ENCODE measurements around the gene CLTCL1. TPM values are rescaled to one million over a fixed set of nuclear protein-coding genes. Genes with fewer than 3 reads are reported as not detected.

CLTCL1 gene
- total and polyA plus RNA-seq, 9 of the 15 experiments (the other 6 are each of a cell fraction or from before 2014, with no cell fraction given) = 1.1 to 11.7 (median 5.0) TPM

- Histone ChIP-seq H3K27ac (ENCODE audit: extremely low read depth, low read depth, low read length) (no peak overlapping the region), H2AFZ (ENCODE audit: low read depth, low read length) (peak overlapping the region; percentile 51), H3K79me2 (ENCODE audit: control insufficient read depth, insufficient read depth, low read length) (no peaks in the 10 kb centered on the region), H3K27me3 (ENCODE audit: control insufficient read depth in 2 of 2, insufficient read depth in 2 of 2, low read length in 2 of 2) (peaks cover 59 to 75% of the 10 kb centered on the region in 2 experiments), H3K4me2 (ENCODE audit: insufficient read depth, low read length) (peak overlapping the region; percentile 83), H3K9ac (ENCODE audit: insufficient read depth in 1 of 2, low read depth in 2 of 2, low read length in 2 of 2) (peak overlapping the region; percentile 18 to 68; a peak in 2 of 4 replicates), H4K20me1 (replicated peaks; ENCODE audit: control insufficient read depth, insufficient read depth, low read length) (no peaks in the 10 kb centered on the region), H3K4me3 (peak overlapping the region; percentile 19), H3K4me1 (replicated peaks in 1 of 2; ENCODE audit: control insufficient read depth in 2 of 2, insufficient read depth in 2 of 2, low read length in 2 of 2) (peaks cover 14 to 15% of the 10 kb centered on the region in 2 experiments), H3K36me3 (ENCODE audit: control insufficient read depth, insufficient read depth, low read length) (no peaks in the 10 kb centered on the region), H3K9me3 (replicated peaks; ENCODE audit: control insufficient read depth, insufficient read depth, low read depth, low read length) (no peaks in the 10 kb centered on the region), H3K9me1 (ENCODE audit: control insufficient read depth, insufficient read depth, low read length) (peaks cover 3% of the 10 kb centered on the region)
- no TSS peak for BruUV-seq (replicated peaks)
- intact Hi-C loops (cut with micrococcal nuclease) (no loop called here), in situ Hi-C loops (cut with MboI) (no loop called here)
- ATAC-seq (peak; percentile 50), FAIRE-seq (peak; percentile 23), DNase-seq (ENCODE audit: extremely low read depth in 1 of 4, low spot score in 3 of 4) (peak; percentile 79 to 99 (median 93))
- ChIA-PET CTCF (ENCODE audit: low intra/inter-chr PET ratio) (no interaction called here), POLR2A (interaction anchor here (0.5 to 11.1 kb wide), 15 partner anchors 9 to 1410 kb away, joined by 3 to 123 read pairs (median 4); no protein-coding TSS in a partner anchor)
- 12% methylated on average over 18 of the region's 18 CpGs for WGBS (ENCODE audit: insufficient coverage, low coverage, missing lambda C conversion rate)
- TF ChIP-seq FOXM1 (IDR thresholded peaks at IDR 0.05; ENCODE audit: low read depth) = no peak
- TF ChIP-seq FOXM1 (CRISPR knock-in tag; IDR thresholded peaks at IDR 0.05; ENCODE audit: low read depth) = no peak
- no peak for TF ChIP-seq ETV5 (CRISPR knock-in tag; IDR thresholded peaks at IDR 0.05; ENCODE audit: low read depth)
- TF ChIP-seq ZNF354B (CRISPR knock-in tag; IDR thresholded peaks at IDR 0.05) = no peak
- TF ChIP-seq LARP7 (IDR thresholded peaks at IDR 0.05) = peak; percentile 60; the same call in 1 of the 2 replicates
- no peak for TF ChIP-seq BMI1 (IDR thresholded peaks at IDR 0.05; ENCODE audit: low read length)
- no peak; the same call in 1 of the 2 replicates for TF ChIP-seq MTA1 (IDR thresholded peaks at IDR 0.05; ENCODE audit: borderline replicate concordance)
- TF ChIP-seq REST (IDR thresholded peaks at IDR 0.05; ENCODE audit: borderline replicate concordance) = peak; percentile 98
- TF ChIP-seq REST (CRISPR knock-in tag; IDR thresholded peaks at IDR 0.05; ENCODE audit: low read depth) = peak; percentile 96
- no peak; the same call in 1 of the 2 replicates for TF ChIP-seq YBX1 (IDR thresholded peaks at IDR 0.05)
- no peak for TF ChIP-seq POU5F1 (IDR thresholded peaks at IDR 0.05; ENCODE audit: borderline replicate concordance, low read depth, low read length, partially characterized antibody)
- no peak for TF ChIP-seq ZBTB17 (CRISPR knock-in tag; IDR thresholded peaks at IDR 0.05)
- TF ChIP-seq BDP1 (IDR thresholded peaks at IDR 0.05; ENCODE audit: insufficient read depth, insufficient read length) = no peak
These were observed 89.4 kb downstream of the CLTCL1 start for GRCh38 chr22:19201869-19202798.
